Neural cell (in vitro differentiated cells): ENCODE data around the gene CLIP1. TPM values are rescaled to one million over a fixed set of nuclear protein-coding genes. Genes with fewer than 3 reads are reported as not detected.
"Not testable (repeated sequence)": the region's sequence is repeated elsewhere in the genome, so short reads cannot be mapped to it uniquely, and the experiment has no call there.

Experiments
- H2AFZ ChIP-seq: fragments of 200-600, 300-800 bp; sonication (generic), shearing (Covaris generic); 2 replicates; pipeline ENCODE4 v1.6.0; 2014; ENCODE audit warnings: low read depth, mild to moderate bottlenecking, antibody characterized with exemption, low read length, moderate library complexity
- H3F3A ChIP-seq: fragments of 200-600 bp; shearing (Covaris generic); 2 replicates; pipeline ENCODE4 v1.6.1; 2016; ENCODE audit warnings: mild to moderate bottlenecking, moderate library complexity, mixed read lengths, antibody characterized with exemption, low read length; ENCODE audit not compliant: insufficient read depth, poor library complexity, severe bottlenecking
- H3K27ac ChIP-seq: fragments of 200-600, 300-800 bp; sonication (generic), shearing (Covaris generic); 2 replicates; pipeline ENCODE4 v1.5.1; 2014; ENCODE audit warnings: mild to moderate bottlenecking, low read length, moderate library complexity
- H3K27me3 ChIP-seq: fragments of 300-800, 200-600 bp; sonication (generic), shearing (Covaris generic); 2 replicates; pipeline ENCODE4 v1.6.0; 2014; ENCODE audit warnings: mild to moderate bottlenecking, low read depth, low read length, moderate library complexity; ENCODE audit not compliant: insufficient read depth
- H3K36me3 ChIP-seq: fragments of 300-800, 200-600 bp; sonication (generic), shearing (Covaris generic); 2 replicates; pipeline ENCODE4 v1.5.1; 2014; ENCODE audit warnings: mild to moderate bottlenecking, antibody characterized with exemption, low read length, moderate library complexity; ENCODE audit not compliant: insufficient read depth
- H3K4me2 ChIP-seq: fragments of 300-800, 200-600 bp; sonication (generic), shearing (Covaris generic); 2 replicates; pipeline ENCODE4 v1.6.0; 2014; ENCODE audit warnings: mild to moderate bottlenecking, low read length
- H3K4me3 ChIP-seq: fragments of 300-800, 200-600 bp; sonication (generic), shearing (Covaris generic); 2 replicates; pipeline ENCODE4 v1.5.1; 2014; ENCODE audit warnings: mild to moderate bottlenecking, low read length, moderate library complexity
- H3K79me2 ChIP-seq: fragments of 200-600 bp; shearing (Covaris generic); replicated peaks from 2 replicates; pipeline ENCODE4 v1.6.0; 2014; ENCODE audit warnings: mild to moderate bottlenecking, low read length, moderate library complexity; ENCODE audit not compliant: insufficient read depth
- H3K9ac ChIP-seq: fragments of 300-800, 200-600 bp; sonication (generic), shearing (Covaris generic); 2 replicates; pipeline ENCODE4 v1.6.1; 2016; ENCODE audit warnings: mild to moderate bottlenecking, low read length, mixed read lengths
- H3K9me2 ChIP-seq: fragments of 200-600 bp; shearing (Covaris generic); 2 replicates; pipeline ENCODE4 v1.6.1; 2016; ENCODE audit warnings: mild to moderate bottlenecking, low read length, mixed read lengths; ENCODE audit not compliant: insufficient read depth
- H3K9me3 ChIP-seq: fragments of 200-600, 300-800 bp; sonication (generic), shearing (Covaris generic); 2 replicates; pipeline ENCODE4 v1.6.1; 2016; ENCODE audit warnings: mild to moderate bottlenecking, mixed run types, low read length, moderate library complexity, mixed read lengths
- H4K20me1 ChIP-seq: fragments of 200-600 bp; shearing (Covaris generic); 2 replicates; pipeline ENCODE4 v1.6.1; 2016; ENCODE audit warnings: mild to moderate bottlenecking, mixed run types; ENCODE audit not compliant: insufficient read depth
- CTCF ChIP-seq: fragments of 450-650 bp; IDR thresholded peaks from 2 replicates; pipeline ENCODE4 v1.5.1; 2014; ENCODE audit warnings: antibody characterized with exemption, mild to moderate bottlenecking, moderate library complexity; ENCODE audit not compliant: poor library complexity, severe bottlenecking
- EP300 ChIP-seq: fragments of 450-650 bp; conservative IDR thresholded peaks from 2 replicates; pipeline ENCODE4 v1.6.1; 2014; ENCODE audit warnings: antibody characterized with exemption, mild to moderate bottlenecking, moderate library complexity; ENCODE audit not compliant: poor library complexity, severe bottlenecking
- EZH2 ChIP-seq: fragments of 200-600, 300-800 bp; shearing (Covaris generic), sonication (generic); IDR thresholded peaks from 2 replicates; pipeline ENCODE4 v1.6.1; 2014; ENCODE audit warnings: antibody characterized with exemption, low read length, borderline replicate concordance, mild to moderate bottlenecking; ENCODE audit not compliant: insufficient read depth, poor library complexity, severe bottlenecking
- MXI1 ChIP-seq: fragments of 450-650 bp; conservative IDR thresholded peaks from 2 replicates; pipeline ENCODE4 v1.6.1; 2014; ENCODE audit warnings: antibody characterized with exemption, mild to moderate bottlenecking; ENCODE audit not compliant: poor library complexity, severe bottlenecking
- POLR2AphosphoS5 ChIP-seq: IDR thresholded peaks from 2 replicates; pipeline ENCODE4 v1.6.1; 2012
- RAD21 ChIP-seq: fragments of 450-650 bp; conservative IDR thresholded peaks from 2 replicates; pipeline ENCODE4 v1.6.1; 2014; ENCODE audit warnings: antibody characterized with exemption, mild to moderate bottlenecking, moderate library complexity
- REST ChIP-seq: IDR thresholded peaks from 2 replicates; pipeline ENCODE4 v1.6.1; 2012; ENCODE audit warnings: borderline replicate concordance
- SMC3 ChIP-seq: fragments of 450-650 bp; conservative IDR thresholded peaks from 2 replicates; pipeline ENCODE4 v1.6.1; 2014; ENCODE audit warnings: antibody characterized with exemption, mild to moderate bottlenecking, moderate library complexity; ENCODE audit not compliant: poor library complexity
- TAF1 ChIP-seq: IDR thresholded peaks from 2 replicates; pipeline ENCODE4 v1.6.1; 2012; ENCODE audit warnings: low read depth
- polyA plus RNA-seq: library from polyadenylated mRNA; depleted of rRNA; stranded (reverse); fragments of >200 nt; gene quantifications from 2 replicates; pipeline ENCODE4 v1.2.3, GENCODE V29; 2014

CLIP1 gene
- polyA plus RNA-seq, 1 donor from 2014 or later, result 67.4 TPM

- H3K9me2 ChIP-seq, H3K27me3 ChIP-seq, H4K20me1 ChIP-seq, H3F3A ChIP-seq, H3K36me3 ChIP-seq, H3K4me3 ChIP-seq, H3K9me3 ChIP-seq, H3K27ac ChIP-seq, H2AFZ ChIP-seq, H3K4me2 ChIP-seq, H3K9ac ChIP-seq: not testable (repeated sequence)
- H3K79me2 ChIP-seq, result peaks cover 48% of the 10 kb centered on the region
Measured at GRCh38 chr12:122415665-122416064, 6.8 kb downstream of the CLIP1 start.

DNA sequence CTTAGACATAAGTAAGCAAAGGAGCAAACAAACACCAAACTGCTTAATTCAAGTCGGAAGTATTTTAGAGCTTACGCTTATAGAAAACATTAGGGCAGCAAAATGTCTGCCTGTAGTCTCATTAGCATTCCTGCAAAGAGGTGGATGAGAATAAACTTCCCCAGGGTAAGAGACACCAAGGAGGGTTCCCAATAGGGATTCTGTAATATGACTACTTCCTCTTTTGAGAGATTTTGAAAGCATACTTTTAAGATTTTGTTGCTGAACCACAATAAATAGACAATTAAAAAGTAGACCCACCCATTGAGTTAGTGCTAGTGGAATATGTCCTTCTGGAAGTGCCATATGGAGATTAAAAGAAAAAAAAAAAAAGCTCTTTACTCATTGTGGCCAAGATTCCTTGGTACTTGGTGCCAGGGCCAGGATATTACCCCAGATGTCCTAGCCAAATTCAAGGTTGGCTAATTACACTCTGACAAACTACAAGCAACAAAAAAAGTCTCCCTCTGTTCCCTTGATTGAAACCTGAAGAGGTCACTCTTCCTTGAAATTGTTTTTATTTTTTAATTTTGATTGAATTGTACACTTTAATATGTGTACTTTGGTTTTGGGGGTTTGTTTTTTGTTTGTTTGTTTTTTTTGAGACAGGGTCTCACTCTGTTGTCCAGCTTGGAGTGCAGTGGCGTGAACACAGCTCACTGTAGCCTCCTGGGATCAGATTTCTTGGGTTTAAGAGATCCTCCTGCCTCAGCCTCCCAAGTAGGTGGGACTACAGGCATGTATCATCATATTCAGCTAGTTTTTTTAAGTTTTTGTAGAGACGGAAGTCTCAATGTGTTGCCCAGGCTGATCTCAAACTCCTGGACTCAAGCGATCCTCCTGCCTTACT lies 8.7 kb downstream of the CLIP1 start:
- no peaks in the 10 kb centered on the region for H3F3A ChIP-seq
- H3K9ac ChIP-seq, result no peak overlapping the region
- H3K4me3 ChIP-seq, result no peak overlapping the region
- no peak overlapping the region for H3K4me2 ChIP-seq
- no peaks in the 10 kb centered on the region for H3K36me3 ChIP-seq
- TF ChIP-seq POLR2AphosphoS5, result no peak
- no peak for TF ChIP-seq TAF1
- no peaks in the 10 kb centered on the region for H3K27me3 ChIP-seq
- no peak overlapping the region for H3K27ac ChIP-seq
- no peak overlapping the region for H2AFZ ChIP-seq
- no peaks in the 10 kb centered on the region for H3K9me2 ChIP-seq
- peaks cover 30% of the 10 kb centered on the region for H3K79me2 ChIP-seq
- H4K20me1 ChIP-seq, result no peaks in the 10 kb centered on the region
- peaks cover 3% of the 10 kb centered on the region for H3K9me3 ChIP-seq

DNA sequence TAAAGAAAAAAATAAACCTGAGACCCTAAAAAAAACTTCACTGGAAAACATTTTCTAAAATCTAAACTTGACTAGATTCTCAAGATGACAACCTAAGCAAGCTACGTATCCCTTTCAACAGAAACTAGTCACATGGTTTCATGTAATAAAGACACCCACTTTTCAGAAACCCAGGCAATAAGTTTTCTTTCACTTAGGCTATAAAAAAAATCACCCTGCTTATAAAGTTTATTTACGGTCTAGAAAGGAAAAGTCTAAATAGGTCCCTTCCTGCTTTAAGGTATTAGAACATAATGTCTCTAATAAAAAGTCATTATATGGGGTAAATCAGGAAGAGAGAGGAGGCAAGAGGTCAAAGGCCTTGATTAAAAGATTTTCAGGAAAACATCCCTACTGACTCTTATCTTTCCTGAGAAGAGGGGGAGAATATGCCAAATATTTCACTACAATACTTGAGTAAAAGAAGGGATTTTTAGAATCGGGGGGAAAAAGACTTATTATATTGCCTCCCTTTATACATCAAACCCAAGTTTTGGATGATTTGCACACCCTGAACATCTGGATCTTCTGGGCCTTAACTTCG lies 9.5 kb downstream of the CLIP1 start:
- TF ChIP-seq CTCF (no peak), EP300 (no peak), EZH2 (no peak), SMC3 (no peak), RAD21 (no peak), REST (no peak), POLR2AphosphoS5 (no peak), MXI1 (no peak), TAF1 (no peak)
- Histone ChIP-seq H4K20me1 (no peaks in the 10 kb centered on the region), H3K9me3 (peaks cover 3% of the 10 kb centered on the region), H3K4me2 (no peak overlapping the region), H2AFZ (no peak overlapping the region), H3K27me3 (no peaks in the 10 kb centered on the region), H3K9ac (no peak overlapping the region), H3K9me2 (no peaks in the 10 kb centered on the region), H3K4me3 (no peak overlapping the region), H3F3A (no peaks in the 10 kb centered on the region), H3K36me3 (no peaks in the 10 kb centered on the region), H3K79me2 (peaks cover 22% of the 10 kb centered on the region), H3K27ac (no peak overlapping the region)
